SK-N-SH (cell line): Measurements from ENCODE around the gene TBP.

ENCODE experiments used
- CTCF ChIP-seq: fragments of 200-600 bp; sonication (generic); IDR thresholded peaks from 2 replicates; pipeline ENCODE4 v1.6.1; 2017; ENCODE audit warnings: antibody characterized with exemption, mild to moderate bottlenecking, moderate library complexity
- FOXM1 ChIP-seq: IDR thresholded peaks from 2 replicates; pipeline ENCODE4 v1.4.0; 2012; ENCODE audit warnings: low read depth, mild to moderate bottlenecking
- IRF3 ChIP-seq: fragments of 150-350 bp; IDR thresholded peaks from 2 replicates; pipeline ENCODE4 v1.6.1; 2016; ENCODE audit warnings: mild to moderate bottlenecking, low read depth, low read length
- JUND ChIP-seq: IDR thresholded peaks from 2 replicates; pipeline ENCODE4 v1.4.0; 2012
- NRF1 ChIP-seq: IDR thresholded peaks from 2 replicates; pipeline ENCODE4 v1.6.1; 2012; ENCODE audit warnings: low read depth, mild to moderate bottlenecking, low read length
- POLR2AphosphoS5 ChIP-seq: IDR thresholded peaks from 2 replicates; pipeline ENCODE4 v1.6.1; 2012; ENCODE audit warnings: low read depth, low read length
- RCOR1 ChIP-seq: fragments of 150-350 bp; IDR thresholded peaks from 2 replicates; pipeline ENCODE4 v1.6.1; 2017; ENCODE audit warnings: antibody characterized with exemption, low read length
- RFX5 ChIP-seq: IDR thresholded peaks from 2 replicates; pipeline ENCODE4 v1.6.1; 2012; ENCODE audit warnings: mild to moderate bottlenecking, improper control_type of control experiment, low read length
- SIN3A ChIP-seq: IDR thresholded peaks from 2 replicates; pipeline ENCODE4 v1.6.1; 2012; ENCODE audit warnings: low read depth, mild to moderate bottlenecking, low read length, moderate library complexity, borderline replicate concordance
- TAF1 ChIP-seq: IDR thresholded peaks from 2 replicates; pipeline ENCODE4 v1.6.1; 2012; ENCODE audit warnings: low read depth, mild to moderate bottlenecking, low read length, moderate library complexity, borderline replicate concordance
- TCF12 ChIP-seq: IDR thresholded peaks from 2 replicates; pipeline ENCODE4 v1.4.0; 2012

GRCh38 chr6:170536671-170537070 lies 17.5 kb upstream of the TBP start:
- TF ChIP-seq IRF3 (no peak), CTCF (no peak), RCOR1 (no peak), RFX5 (no peak), FOXM1 (no peak), POLR2AphosphoS5 (no peak), TAF1 (no peak), JUND (no peak), TCF12 (no peak), NRF1 (no peak), SIN3A (no peak)
